ENCODE measurements around the gene KLHL2.
"Not testable (repeated sequence)": the region's sequence is repeated elsewhere in the genome, so short reads cannot be mapped to it uniquely, and the experiment has no call there.

KLHL2 gene

DNA sequence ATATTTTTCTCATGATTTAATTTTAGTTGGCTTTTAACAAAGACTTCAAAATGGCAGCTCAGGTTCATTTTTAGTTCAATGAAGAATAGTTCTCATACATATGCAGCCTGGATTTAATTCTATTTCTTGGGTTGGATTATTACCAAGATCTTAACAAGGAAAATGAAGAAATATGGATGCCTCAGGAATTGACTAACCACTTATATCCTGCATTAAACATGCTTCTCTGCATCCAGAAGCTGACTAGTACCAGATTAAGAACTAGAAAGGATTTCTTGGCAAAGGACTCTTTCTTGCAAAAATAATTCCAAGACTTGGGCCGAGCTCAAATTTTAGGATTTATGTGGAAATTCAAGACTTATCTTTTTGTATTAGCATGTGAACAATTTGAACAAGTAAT, 5.6 kb upstream of the KLHL2 start:
- DNase-seq = no peak

DNA sequence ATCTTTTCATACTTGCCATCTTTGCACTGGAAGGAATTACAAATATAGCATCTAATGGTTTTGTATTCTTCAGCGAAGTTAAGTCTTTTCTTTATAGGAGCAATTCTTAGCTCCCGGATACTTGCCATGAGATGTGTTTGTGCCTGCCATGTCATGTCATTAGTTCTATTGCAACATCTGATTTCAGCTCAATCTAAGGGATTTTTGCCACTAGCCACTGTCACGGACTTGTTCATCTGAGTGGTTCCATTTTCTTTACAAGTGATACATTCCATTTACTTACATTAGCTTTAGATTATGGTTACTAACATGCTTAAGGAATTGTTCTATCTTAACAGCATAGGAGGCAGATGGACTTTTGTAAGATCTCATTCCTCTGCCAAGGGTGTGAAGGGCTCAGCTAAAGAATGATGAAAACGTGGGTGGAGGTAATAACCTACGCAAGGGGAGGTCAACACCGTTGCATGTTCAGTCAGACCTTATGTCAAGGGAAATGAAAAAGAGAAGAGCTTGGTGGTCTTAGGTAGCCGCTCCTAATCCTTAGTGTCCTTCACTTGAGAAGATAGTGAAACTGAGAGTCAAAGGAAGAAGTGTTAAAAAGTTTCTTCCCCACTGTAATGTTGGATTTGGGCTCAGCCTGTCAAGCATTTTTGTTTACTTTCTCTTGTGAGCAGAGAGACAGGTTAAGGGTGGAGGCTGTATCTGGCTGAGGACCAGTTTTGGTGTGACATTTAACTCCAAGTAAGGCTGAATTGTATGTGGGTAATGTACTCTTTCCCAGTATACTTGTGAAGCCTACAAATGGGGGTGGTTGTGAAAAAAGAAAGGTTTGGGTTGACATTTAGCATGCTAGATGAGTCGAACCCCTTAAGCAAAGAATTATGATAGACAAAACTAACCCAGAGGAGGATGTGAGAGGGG, 3.6 kb upstream of the KLHL2 start:
- no peak for DNase-seq

DNA sequence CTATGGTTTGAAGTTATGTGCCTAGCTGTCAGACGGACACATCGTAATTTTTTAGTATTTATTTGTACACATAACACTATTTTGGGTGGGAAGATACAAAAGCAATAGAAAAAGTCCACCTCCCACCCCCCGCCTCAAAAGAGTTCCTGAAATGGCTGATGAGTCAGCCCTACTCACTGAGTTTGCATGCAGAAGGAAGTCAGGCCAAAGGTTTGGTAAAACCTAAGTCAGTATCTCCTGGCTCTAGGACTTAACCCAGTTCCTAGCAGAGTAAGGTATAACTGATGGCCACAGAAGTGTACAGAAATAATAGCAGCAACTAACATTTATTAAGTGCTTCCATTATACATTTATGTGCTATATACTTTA, 2.9 kb upstream of the KLHL2 start:
- DNase-seq = peak; percentile 16

DNA sequence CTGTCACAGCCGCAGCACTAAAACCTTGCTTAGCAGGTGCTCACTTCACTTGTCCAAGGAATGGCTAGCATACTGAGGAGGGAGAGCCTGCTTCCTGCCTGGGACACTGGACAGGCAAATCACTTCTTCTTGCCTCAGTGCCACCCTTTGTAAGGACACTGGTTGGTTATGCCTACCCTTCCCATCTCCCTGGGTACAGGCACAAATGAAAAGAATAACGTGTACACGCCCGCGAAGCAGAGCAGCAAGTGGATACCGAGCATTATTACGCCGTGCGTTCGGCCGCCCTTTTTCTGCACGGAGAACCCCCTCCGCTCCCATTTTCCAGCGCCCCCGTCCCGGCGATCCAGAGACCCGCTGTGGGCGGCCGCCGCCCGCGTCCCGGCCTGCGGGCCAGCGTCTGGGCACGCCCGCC, 338 bp upstream of the KLHL2 start:
- DNase-seq = peak; percentile 69

DNA sequence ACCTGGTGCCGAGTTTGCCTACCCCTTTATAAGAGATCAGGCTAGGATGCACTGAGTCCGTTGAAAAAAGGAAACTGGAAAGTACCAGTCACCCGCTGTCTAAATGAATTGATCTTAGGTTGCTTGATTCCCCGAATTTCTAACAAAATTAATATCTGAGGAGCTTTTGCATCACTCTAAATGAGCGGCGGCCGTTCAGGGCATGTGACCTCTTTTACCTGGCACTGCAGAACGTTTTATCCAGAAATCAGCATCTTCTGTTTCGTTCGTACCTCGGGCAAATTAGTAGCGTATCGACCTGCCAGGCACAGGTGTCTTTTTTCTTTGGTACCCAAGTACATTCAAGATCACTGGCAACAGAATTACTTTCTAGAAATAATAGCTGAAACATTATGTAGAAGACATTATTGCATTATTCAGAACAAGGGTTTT, 876 bp downstream of the KLHL2 start:
- DNase-seq = peak; percentile 70

DNA sequence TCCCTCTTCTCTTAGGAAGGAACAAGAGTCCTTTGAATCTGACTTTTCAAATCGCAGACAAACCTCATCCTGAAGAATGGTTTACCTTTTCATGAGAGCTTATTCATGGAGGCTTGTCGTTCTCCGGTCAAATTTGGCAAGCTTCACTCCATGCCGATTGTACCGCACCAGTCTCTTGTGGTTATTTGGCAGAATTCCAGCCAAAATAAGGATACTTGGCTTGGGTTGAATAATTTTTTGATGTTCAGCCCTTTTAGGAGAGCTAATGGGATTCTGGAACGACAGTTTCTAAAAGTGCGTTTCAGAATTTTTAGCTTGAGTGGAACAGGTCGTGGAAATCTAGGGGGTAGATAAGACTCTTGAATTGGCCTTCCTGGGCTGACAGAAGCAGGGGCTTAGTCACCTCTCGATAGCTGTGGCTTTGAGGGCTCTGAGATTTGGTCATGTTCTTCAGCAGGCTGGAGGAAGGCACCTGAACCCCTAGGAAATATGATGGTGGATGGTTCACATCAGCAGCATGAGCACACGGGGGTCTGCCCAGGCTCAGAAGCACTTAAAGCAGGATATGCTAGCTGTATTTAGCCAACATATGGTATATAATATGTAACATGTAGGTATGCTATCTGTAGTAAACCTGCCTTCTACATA, 1.5 kb downstream of the KLHL2 start:
- DNase-seq = peak; percentile 74

DNA sequence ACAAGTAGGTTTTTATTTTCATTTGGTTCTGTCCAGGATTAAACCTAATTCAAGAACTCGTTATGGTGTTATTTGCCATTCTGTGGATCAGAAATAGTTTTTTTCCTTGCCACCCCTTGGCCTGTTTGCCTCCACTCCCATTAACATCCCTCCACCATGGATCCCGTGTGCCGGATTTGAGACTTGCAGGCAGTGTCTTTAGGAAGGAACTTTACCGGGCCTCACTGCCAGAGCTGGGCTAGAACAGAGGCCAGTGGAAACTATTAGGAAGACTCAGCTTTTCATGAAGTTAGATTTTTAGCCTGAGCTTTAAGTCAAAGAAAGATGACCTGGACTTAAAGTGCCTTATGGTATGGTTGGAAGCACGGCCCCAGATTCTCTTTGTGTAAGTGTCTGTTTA, 2.4 kb downstream of the KLHL2 start:
- peak; percentile 56 for DNase-seq

DNA sequence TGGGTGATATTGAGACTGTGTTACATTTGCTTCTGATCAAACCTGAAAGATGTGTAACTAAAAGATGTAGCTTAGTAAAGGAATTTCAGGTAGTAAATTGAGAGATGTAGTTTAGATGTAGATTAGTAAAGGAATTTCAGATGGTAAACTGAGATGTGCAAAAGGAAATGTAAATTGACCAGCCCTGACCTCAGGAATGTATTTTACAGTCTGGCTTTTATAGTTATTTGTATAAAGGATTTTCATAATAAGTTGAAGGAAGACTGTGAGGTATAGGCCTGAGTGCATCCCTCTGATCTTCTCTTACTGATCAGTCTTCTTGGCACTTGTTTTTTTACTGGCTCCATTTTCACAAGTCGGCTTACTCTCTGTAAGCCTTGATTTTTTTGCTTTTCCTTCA, 3.2 kb downstream of the KLHL2 start:
- no peak for DNase-seq

DNA sequence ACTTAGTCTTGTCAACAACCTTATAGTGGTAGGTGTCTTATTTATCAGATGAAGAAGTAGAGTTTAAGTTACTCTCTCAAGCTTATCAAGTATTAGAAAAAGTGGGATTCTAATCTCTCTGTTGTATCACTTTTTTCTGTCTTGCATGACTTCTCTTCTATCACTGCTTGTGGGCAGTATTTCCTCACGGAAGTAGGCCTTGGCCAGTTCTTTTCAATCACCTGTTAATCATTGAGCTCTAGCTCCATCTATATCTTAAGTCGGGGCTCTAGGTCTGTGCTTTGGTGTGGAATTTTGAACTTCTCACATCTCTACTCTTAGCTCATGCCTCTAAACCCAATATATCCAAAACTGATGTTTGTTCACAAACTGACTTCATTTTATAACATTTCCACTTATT, 5.3 kb downstream of the KLHL2 start:
- not testable (repeated sequence) for DNase-seq

DNA sequence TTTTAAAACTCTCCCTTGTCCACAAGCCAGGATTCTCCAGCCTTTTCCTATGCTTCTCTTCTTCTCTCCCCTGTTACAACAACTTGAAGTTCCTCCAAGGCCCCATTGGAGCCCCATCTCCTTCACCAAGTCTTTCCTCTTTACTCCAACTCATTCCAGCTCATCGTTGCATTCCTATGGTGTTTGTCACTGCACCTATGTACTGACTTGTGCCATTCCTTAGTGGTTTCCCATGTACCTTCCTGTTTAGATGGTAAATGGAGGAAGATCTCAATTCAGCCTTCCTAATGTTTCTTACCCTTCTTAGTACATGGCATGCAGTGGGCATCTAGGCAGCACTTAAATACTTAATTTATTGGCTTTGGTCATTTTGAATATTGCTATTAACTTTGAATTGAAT, 6.0 kb downstream of the KLHL2 start:
- not testable (repeated sequence) for DNase-seq

DNA sequence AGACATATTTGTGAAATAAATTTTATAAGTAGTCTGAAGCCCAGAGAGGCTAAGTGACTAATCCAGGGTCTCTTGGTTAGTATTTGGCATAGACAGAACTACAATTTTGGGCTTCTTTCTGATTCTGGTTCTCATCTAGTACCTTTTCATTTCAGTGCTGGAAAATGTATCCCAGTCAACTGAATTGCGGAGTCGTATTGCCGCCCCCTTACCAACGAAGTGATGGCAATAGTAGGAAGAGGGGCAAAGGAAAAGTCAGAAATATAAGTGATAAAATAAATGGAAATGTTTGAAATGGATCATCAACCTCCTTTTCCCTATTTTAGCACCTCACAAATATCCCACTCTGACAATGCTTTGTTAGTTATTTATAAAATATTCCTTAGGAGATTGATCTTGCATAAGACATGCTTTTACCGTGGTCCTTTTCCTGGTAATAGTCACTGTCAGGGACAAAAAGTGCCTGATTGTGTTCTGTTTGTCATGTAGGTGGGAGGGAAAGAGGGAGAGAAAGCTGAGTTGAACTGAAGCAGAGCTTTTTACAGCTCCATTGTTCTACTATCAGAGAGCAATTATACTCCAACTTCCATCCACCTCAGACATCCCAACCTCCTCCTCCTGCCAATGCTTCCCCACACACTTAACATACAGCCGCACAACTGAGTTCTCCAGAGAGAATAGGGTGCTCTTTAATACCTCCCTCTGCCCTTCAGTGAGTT, 6.8 kb downstream of the KLHL2 start:
- DNase-seq = peak; percentile 55

DNA sequence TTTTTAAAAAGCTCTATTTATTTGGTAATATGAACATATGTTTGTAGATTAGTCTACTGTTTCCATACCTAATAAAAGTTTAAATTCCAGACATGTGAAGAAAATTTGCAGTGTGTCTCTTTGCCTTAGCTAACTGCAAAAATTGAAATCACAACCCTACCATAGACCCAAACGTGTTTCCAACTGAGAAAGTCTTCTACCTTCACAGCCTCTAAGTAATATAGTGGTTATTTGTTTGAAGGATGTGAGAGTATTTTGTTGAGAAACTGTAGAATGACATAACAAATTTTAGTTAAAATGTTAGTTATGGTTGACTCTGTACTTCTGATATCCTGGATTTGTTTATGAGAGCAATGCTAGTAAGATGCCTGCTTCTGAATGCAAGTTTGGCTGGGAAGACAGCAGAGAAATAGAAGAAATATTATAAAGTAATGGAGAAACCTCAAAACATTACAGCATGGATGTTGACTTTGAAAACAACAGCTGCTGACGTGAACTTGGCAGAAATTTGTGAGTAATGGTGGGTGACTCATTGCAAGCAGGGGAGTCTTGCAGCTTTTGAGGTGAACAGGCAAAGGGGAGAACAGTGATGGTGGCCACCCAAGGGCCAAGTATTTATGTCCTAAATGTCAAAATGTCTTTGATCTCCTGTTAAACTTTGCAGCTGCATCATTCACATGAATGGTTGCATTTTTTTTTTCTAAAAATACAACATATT, 7.8 kb downstream of the KLHL2 start:
- DNase-seq = peak; percentile 9

DNA sequence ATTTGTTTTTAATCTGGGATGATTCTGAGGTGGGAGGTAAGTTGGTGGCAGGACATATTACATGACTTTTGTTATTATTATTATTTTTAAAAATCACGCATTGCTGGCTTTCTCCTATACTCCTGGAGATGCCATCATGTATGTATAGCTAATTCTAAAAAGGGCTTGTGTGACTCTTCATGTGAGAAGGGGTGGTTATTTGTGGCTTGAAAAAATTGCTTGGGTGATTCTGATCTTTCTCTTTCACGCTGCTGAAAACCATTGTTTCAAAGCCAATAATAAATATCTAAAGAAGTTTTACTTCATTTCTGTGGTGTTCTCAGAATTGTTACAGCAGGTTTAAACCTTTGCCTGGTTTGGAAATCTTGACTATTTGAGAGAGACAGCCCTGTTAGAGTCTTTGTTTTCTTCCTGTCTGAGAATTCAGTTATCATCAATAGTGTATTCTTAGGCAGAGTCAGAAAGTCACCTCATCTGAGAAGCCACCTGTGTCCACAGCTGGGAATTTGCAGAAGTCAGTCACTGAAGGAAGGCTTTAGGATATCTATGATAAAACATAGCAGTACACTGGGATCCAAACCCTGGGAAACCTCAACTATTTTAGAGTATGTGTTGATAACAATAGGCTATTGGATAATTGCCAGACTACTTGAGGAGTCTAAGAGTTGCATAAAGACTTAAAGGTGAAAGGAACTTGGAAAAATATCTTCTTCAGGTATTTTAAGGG, 8.6 kb downstream of the KLHL2 start:
- peak; percentile 8 for DNase-seq

DNA sequence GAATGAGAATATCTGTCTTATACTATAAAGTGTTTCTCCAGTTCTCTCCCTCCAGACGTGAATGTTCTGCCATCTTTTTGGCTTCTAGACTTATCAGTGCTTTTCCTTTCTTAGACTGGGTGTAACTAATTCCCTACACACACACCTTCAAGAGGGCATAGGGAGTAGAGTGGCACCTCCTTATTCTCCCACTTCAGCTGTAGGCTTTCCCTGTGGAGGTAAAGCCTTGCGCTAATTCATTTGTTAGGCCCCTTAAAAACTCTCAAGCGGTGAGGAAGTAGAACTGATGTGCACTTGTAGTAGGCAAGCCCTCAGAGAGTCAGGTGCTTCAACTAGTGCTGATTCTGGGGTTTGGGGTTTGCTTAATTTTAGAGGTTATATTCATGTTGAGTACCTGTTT, 10.0 kb downstream of the KLHL2 start:
- no peak for DNase-seq

DNA sequence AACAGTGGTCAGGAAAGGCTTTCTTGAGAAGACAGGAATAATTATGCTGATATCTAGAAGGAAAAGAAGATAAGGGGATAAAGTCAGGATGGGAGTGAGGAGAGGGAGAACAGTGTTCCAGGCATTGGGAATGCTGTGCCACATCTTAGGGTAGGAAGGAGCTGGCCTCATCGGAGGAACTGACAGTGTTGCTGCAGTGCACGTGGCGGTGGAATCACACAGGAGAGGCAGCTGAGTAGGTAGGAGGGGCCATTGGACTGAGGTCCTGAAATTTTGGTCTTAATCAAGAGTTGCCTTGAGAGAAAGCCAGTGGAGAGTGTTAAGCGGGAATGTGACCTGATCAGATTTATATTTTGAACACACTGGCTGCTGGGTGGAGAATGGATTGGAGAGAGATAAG, 13.9 kb downstream of the KLHL2 start:
- not testable (repeated sequence) for DNase-seq

DNA sequence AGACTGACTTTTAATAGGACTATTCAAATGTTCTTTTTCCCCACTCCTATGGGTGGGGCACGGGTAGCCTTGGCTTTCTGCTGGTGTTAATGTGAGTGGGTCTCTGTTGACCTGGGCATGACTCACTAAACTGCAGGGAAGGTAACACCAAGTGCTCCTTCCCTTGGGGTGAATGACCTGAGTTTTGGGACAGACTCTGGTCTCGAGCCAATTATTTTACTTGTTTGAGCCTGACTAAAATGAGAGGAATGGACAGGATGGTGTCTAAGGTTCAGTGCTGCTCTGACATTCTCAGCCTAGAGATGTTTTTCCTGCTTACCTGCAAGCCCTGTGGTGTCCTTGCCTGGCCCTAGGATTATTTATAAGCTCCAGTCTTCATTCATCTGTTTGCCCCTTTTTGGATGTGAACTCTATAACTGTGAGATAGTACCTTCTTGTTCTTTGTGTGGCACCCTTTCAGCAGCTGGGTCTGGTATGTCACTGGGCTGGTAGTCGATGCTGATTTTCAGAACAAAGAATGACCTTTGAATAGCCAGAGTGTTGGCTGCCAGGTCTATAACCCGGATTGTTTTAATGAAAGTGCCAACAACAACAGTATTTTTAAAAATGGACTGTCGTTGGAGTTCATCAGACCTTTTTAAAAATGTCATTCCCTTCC, 14.8 kb downstream of the KLHL2 start:
- not testable (repeated sequence) for DNase-seq

DNA sequence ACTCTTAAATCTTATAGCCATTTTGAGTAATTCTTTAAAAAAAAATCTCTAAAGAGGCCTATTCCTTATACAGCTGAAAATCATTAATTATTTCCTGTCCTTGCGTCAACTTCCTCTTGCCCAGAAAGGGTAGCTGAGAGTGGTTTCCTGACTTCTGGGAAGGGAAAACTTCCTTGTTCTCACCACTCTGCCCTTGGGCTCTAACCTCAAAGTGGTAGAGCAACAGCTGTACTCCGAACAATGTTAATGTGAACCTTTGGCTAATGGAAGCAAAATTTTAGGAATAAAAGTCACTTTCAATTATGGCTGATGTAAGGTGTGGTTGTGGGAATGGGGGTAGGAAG, 15.3 kb downstream of the KLHL2 start:
- DNase-seq = peak; percentile 9

DNA sequence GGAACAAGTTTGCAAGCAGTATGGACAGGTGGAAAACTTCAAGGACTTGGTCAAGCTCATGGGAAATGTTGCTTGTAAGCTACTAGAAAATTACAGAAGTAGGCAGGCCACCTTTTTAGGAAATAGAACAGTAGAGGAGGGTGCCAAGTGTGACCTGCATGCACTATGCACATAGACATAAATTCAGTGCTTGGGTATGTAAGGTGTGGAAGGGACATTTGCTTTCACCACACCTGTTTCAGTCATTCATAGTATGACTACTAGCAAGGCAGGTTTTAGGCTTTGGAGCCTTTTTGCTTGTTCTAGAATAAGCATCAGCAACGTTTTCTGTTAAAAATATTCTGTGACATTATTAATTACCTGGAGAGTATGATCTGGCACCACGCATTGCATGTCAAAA, 20.0 kb downstream of the KLHL2 start:
- DNase-seq = not testable (repeated sequence)

DNA sequence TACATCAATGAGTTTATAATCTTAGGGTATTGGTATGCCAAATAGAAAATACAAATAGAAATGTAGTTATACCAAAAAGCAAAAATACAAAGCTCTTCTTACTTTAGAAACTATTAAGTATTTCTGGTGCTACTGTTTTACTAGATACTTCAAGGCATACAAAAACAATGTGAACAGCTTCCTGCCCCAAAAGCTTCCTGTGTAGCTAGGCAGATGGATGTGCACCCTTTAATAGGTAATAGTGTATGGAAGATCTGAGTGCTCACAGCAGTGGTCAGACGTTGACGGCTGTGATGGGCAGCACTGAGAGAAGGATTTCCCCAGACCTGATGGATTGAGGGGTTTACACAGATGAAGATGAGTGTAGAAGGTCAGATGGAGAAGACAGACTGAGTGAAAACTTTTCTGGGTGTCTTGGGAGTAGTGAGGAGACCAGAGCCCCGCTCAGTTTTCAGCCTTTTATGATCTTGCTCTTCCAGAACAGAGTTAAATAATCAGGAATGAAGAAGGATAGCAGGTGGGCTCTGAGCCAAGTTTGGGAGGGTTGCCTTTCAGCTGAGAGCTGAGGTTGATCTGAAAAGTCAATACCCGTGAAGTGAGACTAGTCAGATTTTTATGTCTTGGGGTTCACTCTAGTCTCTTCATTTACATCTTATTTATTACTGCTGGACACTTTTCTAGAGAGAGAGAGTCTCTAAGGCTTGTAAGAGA, 22.3 kb downstream of the KLHL2 start:
- peak; percentile 61 for DNase-seq

DNA sequence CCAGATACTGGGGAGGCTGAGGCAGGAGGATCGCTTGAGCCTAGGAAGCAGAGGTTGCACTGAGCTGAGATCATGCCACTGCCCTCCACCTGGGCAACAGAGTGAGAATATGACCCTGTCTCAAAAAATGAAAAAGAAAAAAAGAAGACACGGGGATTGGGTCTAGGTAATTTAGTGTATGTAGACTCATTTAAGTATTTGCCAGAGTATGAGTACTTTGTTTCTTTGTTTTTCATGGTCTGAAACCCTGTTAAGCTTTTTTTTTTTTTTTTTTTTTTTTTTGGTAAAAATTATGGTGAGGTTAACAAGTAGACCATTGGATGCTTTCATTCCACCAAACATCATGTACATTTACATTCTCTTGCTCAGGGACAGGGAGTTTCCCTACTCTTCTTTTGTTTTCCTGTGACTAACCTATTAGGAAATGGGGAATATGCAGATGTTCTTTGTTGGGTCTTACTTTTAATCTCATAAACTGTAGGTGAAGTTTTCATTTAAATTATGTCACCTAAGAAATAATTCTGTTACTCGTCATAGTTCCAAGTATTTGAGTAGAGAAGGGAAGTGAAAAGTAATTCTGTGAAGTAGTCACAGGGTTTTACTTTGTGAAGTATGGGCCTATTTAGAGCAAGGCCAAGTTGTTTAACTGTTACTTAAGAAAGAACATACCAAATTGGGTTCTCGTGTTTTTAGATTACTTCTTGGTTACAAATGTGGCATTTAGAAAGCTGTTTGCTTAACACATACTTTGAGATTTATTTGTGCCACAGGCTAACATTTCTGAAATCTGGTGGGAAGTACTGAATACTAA, 25.5 kb downstream of the KLHL2 start:
- not testable (repeated sequence) for DNase-seq
